Peyer's patch (tissue), 4 donors: ENCODE measurements around the gene DUS2. TPM values are rescaled to one million over a fixed set of nuclear protein-coding genes. Genes with fewer than 3 reads are reported as not detected.
A peak's percentile ranks its signal among the peaks of the same experiment; 100 is the strongest.
"Not testable (repeated sequence)": the region's sequence is repeated elsewhere in the genome, so short reads cannot be mapped to it uniquely, and the experiment has no call there.

Source experiments
- DNase-seq, 3 donors: peaks; one replicate each; pipeline ENCODE4 v3.0.0-alpha.2; 2017 to 2019
- H3K27ac ChIP-seq, 4 donors: fragments of 200-600 bp; sonication (generic); one replicate each; pipeline ENCODE4 v1.5.1; 2016 to 2019
- H3K27me3 ChIP-seq, 2 donors: fragments of 200-600 bp; sonication (generic); one replicate each; pipeline ENCODE4 v1.5.1; 2019
- H3K36me3 ChIP-seq, 3 donors: fragments of 200-600 bp; sonication (generic); one replicate each; pipeline ENCODE4 v1.5.1; 2016 to 2019
- H3K4me1 ChIP-seq, 4 donors: fragments of 200-600 bp; sonication (generic); one replicate each; pipeline ENCODE4 v1.5.1; 2016 to 2019
- H3K4me3 ChIP-seq, 4 donors: fragments of 200-600 bp; sonication (generic); 1 replicate in 3 of 4; 2 replicates in 1 of 4; pipeline ENCODE4 v1.5.1; 2016 to 2019; ENCODE audit warnings: mild to moderate bottlenecking in 1 of 4
- H3K9me3 ChIP-seq, 4 donors: fragments of 200-600 bp; sonication (generic); one replicate each; pipeline ENCODE4 v1.5.1; 2016 to 2019; ENCODE audit warnings: mild to moderate bottlenecking in 1 of 4
- CTCF ChIP-seq, 6 experiments: fragments of 450-650 bp in 4 of 6; fragments of 200-600 bp in 2 of 6; sonication (generic) in 1 of 6; IDR thresholded peaks; one replicate each; pipeline ENCODE4 v1.5.1; 2017 to 2019; ENCODE audit warnings: antibody characterized with exemption in 6 of 6, mild to moderate bottlenecking in 3 of 6, moderate library complexity in 1 of 6
- POLR2A ChIP-seq, 2 donors: fragments of 450-650 bp; IDR thresholded peaks; one replicate each; pipeline ENCODE4 v1.5.1; 2017; ENCODE audit warnings: antibody characterized with exemption in 2 of 2, mild to moderate bottlenecking in 2 of 2, moderate library complexity in 2 of 2
- total RNA-seq, 4 donors: library from RNA; depleted of rRNA; stranded (reverse); fragments of >200 nt; gene quantifications; one replicate each; pipeline ENCODE4 v1.1.0, GENCODE V29; 2016

The DUS2 gene
- total RNA-seq, 4 donors from 2014 or later, result 15.3 to 38.8 (median 21.2) TPM

- TF ChIP-seq CTCF (IDR thresholded peaks at IDR 0.05) (no peak), POLR2A (IDR thresholded peaks at IDR 0.05) (no peak)
- H3K36me3 ChIP-seq, result no peaks in the 10 kb centered on the region
- H3K4me1 ChIP-seq, result peaks cover 3 to 30% (median 11%) of the 10 kb centered on the region in 4 donors
- DNase-seq, result no peak
- H3K9me3 ChIP-seq, result no peaks in the 10 kb centered on the region
- H3K27ac ChIP-seq, result no peak overlapping the region
- no peak overlapping the region for H3K4me3 ChIP-seq
- no peaks in the 10 kb centered on the region for H3K27me3 ChIP-seq
Measured at GRCh38 chr16:67996666-67997065, 26.4 kb upstream of the DUS2 start.

GRCh38 chr16:67998231-67998778 lies 24.8 kb upstream of the DUS2 start:
- peaks cover 3 to 25% (median 7%) of the 10 kb centered on the region in 4 donors for H3K4me1 ChIP-seq
- H3K4me3 ChIP-seq, result peak overlapping the region in 3 of 4 donors; percentile 25 to 47 (median 32)
- peak overlapping the region; percentile 70 to 84 (median 74) for H3K27ac ChIP-seq
- not testable (repeated sequence) for H3K27me3 ChIP-seq, DNase-seq, H3K9me3 ChIP-seq, H3K36me3 ChIP-seq

- Histone ChIP-seq H3K4me3 (peak within 1 kb of the TSS; percentile 24 to 47 (median 28)), H3K27ac (peak within 1 kb of the TSS; percentile 70 to 84 (median 74)), H3K4me1 (peaks cover 0 to 19% (median 4%) of the 10 kb centered on the region in 4 donors)
- H3K27me3 ChIP-seq, H3K36me3 ChIP-seq, H3K9me3 ChIP-seq: not testable (repeated sequence)
- peak in 2 of 3 donors; percentile 78 to 84 for DNase-seq
Measured at GRCh38 chr16:67998779-67999688, 24.1 kb upstream of the DUS2 start, which contains the start of gene DPEP2. DPEP2 (minus strand) TSS chr16:67999484; CDS start chr16:67993212, 6,272 bp downstream.

GRCh38 chr16:67999985-68000384 lies 23.1 kb upstream of the DUS2 start:
- Histone ChIP-seq H3K27ac (peak overlapping the region; percentile 70 to 84 (median 74)), H3K4me1 (peaks cover 0 to 19% (median 4%) of the 10 kb centered on the region in 4 donors)
- no peak for DNase-seq

GRCh38 chr16:68000450-68000849 lies 22.6 kb upstream of the DUS2 start:
- Histone ChIP-seq H3K4me3 (peak overlapping the region in 1 of 4 donors; percentile 4), H3K36me3 (no peaks in the 10 kb centered on the region), H3K4me1 (peaks cover 0 to 19% (median 5%) of the 10 kb centered on the region in 4 donors), H3K9me3 (no peaks in the 10 kb centered on the region), H3K27me3 (no peaks in the 10 kb centered on the region), H3K27ac (peak overlapping the region; percentile 70 to 84 (median 74))
- TF ChIP-seq POLR2A (IDR thresholded peaks at IDR 0.05) (no peak), CTCF (IDR thresholded peaks at IDR 0.05) (no peak)
- DNase-seq, result peak in 1 of 3 donors; percentile 37

More at GRCh38 chr16:67999985-68000384, 23.1 kb upstream of the DUS2 start:
- TF ChIP-seq POLR2A (IDR thresholded peaks at IDR 0.05) (no peak), CTCF (IDR thresholded peaks at IDR 0.05) (no peak)
- Histone ChIP-seq H3K4me3 (peak overlapping the region in 1 of 4 donors; percentile 47), H3K27me3 (no peaks in the 10 kb centered on the region), H3K36me3 (no peaks in the 10 kb centered on the region), H3K9me3 (no peaks in the 10 kb centered on the region)

GRCh38 chr16:68003031-68003430 lies 20.1 kb upstream of the DUS2 start:
- no peaks in the 10 kb centered on the region for H3K9me3 ChIP-seq
- no peaks in the 10 kb centered on the region for H3K27me3 ChIP-seq
- H3K36me3 ChIP-seq, result no peaks in the 10 kb centered on the region
- no peak overlapping the region for H3K27ac ChIP-seq
- no peak for DNase-seq
- TF ChIP-seq POLR2A (IDR thresholded peaks at IDR 0.05) (no peak), CTCF (IDR thresholded peaks at IDR 0.05) (no peak)
- H3K4me1 ChIP-seq, result peaks cover 0 to 29% (median 4%) of the 10 kb centered on the region in 4 donors
- H3K4me3 ChIP-seq, result no peak overlapping the region
